IMR-90 (cell line): ENCODE measurements around the gene BLZF1. TPM values are rescaled to one million over a fixed set of nuclear protein-coding genes. Genes with fewer than 3 reads are reported as not detected.
"Not testable (repeated sequence)": the region's sequence is repeated elsewhere in the genome, so short reads cannot be mapped to it uniquely, and the experiment has no call there.

ENCODE experiments used
- ATAC-seq: fragments of 200-7000 bp; cut with Tn5 transposase; 2 replicates; pipeline ENCODE4 v1.9.1; 2020; ENCODE audit warnings: low read depth, mild to moderate bottlenecking, moderate library complexity
- BruUV-seq: library from RNA; stranded (reverse); fragments of 400-500 nt; replicated peaks from 2 replicates; lab custom pipeline; 2021; lab: Mats Ljungman, UMichigan
- CTCF ChIA-PET: fragments of 300-600 bp; formaldehyde crosslinking; extraction: SDS; loops from one replicate; lab custom pipeline; 2021; ENCODE audit warnings: antibody characterized with exemption; lab: Yijun Ruan, JAX
- POLR2A ChIA-PET: fragments of 300-600 bp; sonication (Branson Sonifier 250); formaldehyde crosslinking; loops from one replicate; lab custom pipeline; 2022; ENCODE audit warnings: antibody characterized with exemption; ENCODE audit not compliant: unreplicated experiment; lab: Charles Lee
- DNase-seq: peaks from one replicate; pipeline ENCODE4 v3.0.0; 2013
- H2AFZ ChIP-seq: replicated peaks from 2 replicates; pipeline ENCODE3; 2013; ENCODE audit warnings: low read length, mild to moderate bottlenecking; ENCODE audit not compliant: poor library complexity
- H2AK5ac ChIP-seq: 2 replicates; pipeline ENCODE4 v1.6.1; 2013; ENCODE audit warnings: low read depth, low read length, inconsistent platforms
- H2AK9ac ChIP-seq: replicated peaks from 2 replicates; pipeline ENCODE3; 2013; ENCODE audit warnings: mild to moderate bottlenecking, low read depth, low read length, moderate library complexity; ENCODE audit not compliant: poor library complexity
- H2BK120ac ChIP-seq: 2 replicates; pipeline ENCODE4 v1.6.1; 2013; ENCODE audit warnings: low read depth, low read length, inconsistent platforms
- H2BK15ac ChIP-seq: 3 replicates; pipeline ENCODE4 v1.6.1; 2013; ENCODE audit warnings: low read depth, low read length, inconsistent platforms
- H2BK20ac ChIP-seq: 2 replicates; pipeline ENCODE4 v1.6.1; 2013; ENCODE audit warnings: low read depth, mild to moderate bottlenecking, inconsistent platforms, low read length, moderate library complexity
- H2BK5ac ChIP-seq: 2 replicates; pipeline ENCODE4 v1.6.1; 2013; ENCODE audit warnings: mild to moderate bottlenecking, low read depth, low read length, inconsistent platforms; ENCODE audit not compliant: poor library complexity, severe bottlenecking
- H3K14ac ChIP-seq: replicated peaks from 2 replicates; pipeline ENCODE4 v1.6.1; 2013; ENCODE audit warnings: low read depth, low read length, inconsistent platforms
- H3K18ac ChIP-seq: 2 replicates; pipeline ENCODE4 v1.6.1; 2013; ENCODE audit warnings: low read depth, low read length, control low read depth
- H3K23ac ChIP-seq: 2 replicates; pipeline ENCODE4 v1.6.1; 2013; ENCODE audit warnings: low read depth, low read length, inconsistent platforms
- H3K27ac ChIP-seq: 2 replicates; pipeline ENCODE4 v1.5.1; 2013; ENCODE audit warnings: mild to moderate bottlenecking, control low read depth, low read length; ENCODE audit not compliant: insufficient read depth
- H3K27me3 ChIP-seq: 2 replicates; pipeline ENCODE4 v1.6.1; 2013; ENCODE audit warnings: low read length; ENCODE audit not compliant: control insufficient read depth, insufficient read depth
- H3K36me3 ChIP-seq: 2 replicates; pipeline ENCODE4 v1.6.1; 2013; ENCODE audit warnings: low read length, mixed read lengths; ENCODE audit not compliant: control insufficient read depth, insufficient read depth
- H3K4ac ChIP-seq: 2 replicates; pipeline ENCODE4 v1.6.1; 2013; ENCODE audit warnings: low read depth, low read length, inconsistent platforms
- H3K4me1 ChIP-seq: 2 replicates; pipeline ENCODE4 v1.6.1; 2013; ENCODE audit warnings: low read length, mixed read lengths; ENCODE audit not compliant: control insufficient read depth, insufficient read depth
- H3K4me2 ChIP-seq: 2 replicates; pipeline ENCODE4 v1.6.1; 2013; ENCODE audit warnings: low read depth, mild to moderate bottlenecking, control low read depth, low read length, moderate library complexity
- H3K4me3 ChIP-seq: 2 replicates; pipeline ENCODE4 v1.5.1; 2013; ENCODE audit warnings: low read depth, mild to moderate bottlenecking, control low read depth, low read length, moderate library complexity; ENCODE audit not compliant: insufficient read depth
- H3K56ac ChIP-seq: 2 replicates; pipeline ENCODE4 v1.6.1; 2013; ENCODE audit warnings: low read length, inconsistent platforms; ENCODE audit not compliant: insufficient read depth; ENCODE audit errors: extremely low read depth
- H3K79me1 ChIP-seq, 2 experiments: 2 replicates each; pipeline ENCODE4 v1.6.1; 2013; ENCODE audit warnings: low read length in 2 of 2, inconsistent platforms in 1 of 2, low read depth in 1 of 2
- H3K9ac ChIP-seq: 2 replicates; pipeline ENCODE4 v1.6.1; 2013; ENCODE audit warnings: low read depth, low read length, control low read depth
- H3K9me1 ChIP-seq: 2 replicates; pipeline ENCODE4 v1.6.1; 2013; ENCODE audit warnings: low read length, inconsistent platforms; ENCODE audit not compliant: insufficient read depth
- H3K9me3 ChIP-seq: 2 replicates; pipeline ENCODE4 v1.6.1; 2013; ENCODE audit warnings: low read length; ENCODE audit not compliant: control insufficient read depth, insufficient read depth
- H4K20me1 ChIP-seq: 2 replicates; pipeline ENCODE4 v1.6.1; 2013; ENCODE audit warnings: low read length, inconsistent platforms; ENCODE audit not compliant: insufficient read depth
- H4K5ac ChIP-seq: 2 replicates; pipeline ENCODE4 v1.6.1; 2013; ENCODE audit warnings: mild to moderate bottlenecking, low read depth, low read length, control low read depth
- H4K8ac ChIP-seq, 2 experiments: 2 replicates each; pipeline ENCODE4 v1.6.1; 2013; ENCODE audit warnings: low read depth in 2 of 2, low read length in 2 of 2, control low read depth in 1 of 2, inconsistent platforms in 1 of 2
- H4K91ac ChIP-seq: 2 replicates; pipeline ENCODE4 v1.6.1; 2013; ENCODE audit warnings: low read depth, low read length, inconsistent platforms; ENCODE audit not compliant: insufficient read depth
- WGBS, 2 experiments: methylation state at CpG; one replicate each; pipeline versions ENCODE4 v1.1.5 to v1.1.7; 2013; ENCODE audit warnings: missing lambda C conversion rate in 2 of 2; ENCODE audit not compliant: insufficient read length in 1 of 2; ENCODE audit errors: extremely low coverage in 2 of 2; 5-methylcytosine and 5-hydroxymethylcytosine counted together
- dilution Hi-C: fragments of 300-500 bp; cut with HindIII; formaldehyde crosslinking; loops from one replicate; pipeline ENCODE4 v1.14.3; 2018; ENCODE audit warnings: low sequenced_read_pairs; ENCODE audit not compliant: unreplicated experiment
- in situ Hi-C: fragments of 300-500 bp; cut with MboI; formaldehyde crosslinking; loops from 3 replicates; pipeline ENCODE4 v1.14.3; 2019; ENCODE audit warnings: low sequenced_read_pairs, inconsistent platforms, mixed read lengths
- intact Hi-C: fragments of 100-400 bp; cut with micrococcal nuclease; formaldehyde crosslinking; loops from 2 replicates; pipeline ENCODE4 v1.10.0; 2022
- polyA plus RNA-seq, 3 experiments: library from polyadenylated mRNA; depleted of rRNA; stranded (reverse); fragments of >200 nt; gene quantifications; 2 replicates each; pipeline ENCODE4 v1.2.3, GENCODE V29; 2012; ENCODE audit warnings: low replicate concordance in 1 of 3
- total RNA-seq: library from RNA; depleted of rRNA; stranded (reverse); fragments of >200 nt; gene quantifications from 2 replicates; pipeline ENCODE4 v1.2.3, GENCODE V29; 2012

BLZF1 gene
- total and polyA plus RNA-seq, 2 of the 4 experiments (the other 2 are of a cell fraction): 14.2 to 24.2 TPM

DNA sequence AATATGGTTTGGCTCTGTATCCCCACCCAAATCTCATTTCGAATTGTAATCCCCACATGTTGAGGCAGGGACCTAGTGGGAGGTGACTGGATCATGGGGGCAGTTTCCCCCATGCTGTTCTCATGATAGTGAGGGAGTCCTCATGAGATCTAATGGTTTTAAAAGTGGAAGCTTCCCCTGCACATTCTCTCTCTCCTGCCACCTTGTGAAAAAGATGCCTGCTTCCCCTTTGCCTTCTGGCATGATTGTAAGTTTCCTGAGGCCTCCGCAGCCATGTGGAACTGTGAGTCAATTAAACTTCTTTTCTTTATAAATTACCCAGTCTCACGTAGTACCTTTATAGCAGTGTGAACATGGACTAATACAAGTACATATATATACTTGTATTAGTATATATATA, 25.9 kb upstream of the BLZF1 start:
- H3K4ac ChIP-seq, BruUV-seq, dilution Hi-C loops, H3K14ac ChIP-seq, H2AK5ac ChIP-seq, H3K23ac ChIP-seq, H2BK20ac ChIP-seq, H4K8ac ChIP-seq, H3K27me3 ChIP-seq, H2AFZ ChIP-seq, H2BK15ac ChIP-seq, H2AK9ac ChIP-seq, H3K9me1 ChIP-seq, H3K27ac ChIP-seq, H3K36me3 ChIP-seq, CTCF ChIA-PET, H3K79me1 ChIP-seq, H2BK120ac ChIP-seq, H3K18ac ChIP-seq, H3K9ac ChIP-seq, H4K20me1 ChIP-seq, H3K4me3 ChIP-seq, ATAC-seq, H4K91ac ChIP-seq, DNase-seq, H3K4me1 ChIP-seq, H4K5ac ChIP-seq, H3K9me3 ChIP-seq, H2BK5ac ChIP-seq, POLR2A ChIA-PET, H3K4me2 ChIP-seq, H3K56ac ChIP-seq: not testable (repeated sequence)
- in situ Hi-C loops (loop anchor here (10.0 kb wide), 1 partner anchor 907 kb away; no protein-coding TSS in a partner anchor), intact Hi-C loops (loop anchor here (10.0 kb wide), 1 partner anchor 707 kb away; no protein-coding TSS in a partner anchor)
- no CpG with 5 or more reads among the region's 3 CpGs for WGBS, 2 experiments
